IPS-20b (cell line): ENCODE results near the gene PLEKHA5.
"Not testable (repeated sequence)": the region's sequence is repeated elsewhere in the genome, so short reads cannot be mapped to it uniquely, and the experiment has no call there.

Source experiments
- H3K27ac ChIP-seq: one replicate; pipeline ENCODE4 v1.5.1; 2013; ENCODE audit warnings: low read length
- H3K27me3 ChIP-seq: 2 replicates; pipeline ENCODE4 v1.6.1; 2013; ENCODE audit warnings: mild to moderate bottlenecking, low read length, inconsistent platforms; ENCODE audit not compliant: insufficient read depth
- H3K36me3 ChIP-seq: 2 replicates; pipeline ENCODE4 v1.6.1; 2013; ENCODE audit warnings: low read depth, mild to moderate bottlenecking, inconsistent platforms, low read length, moderate library complexity; ENCODE audit not compliant: insufficient read depth
- H3K4me1 ChIP-seq: 2 replicates; pipeline ENCODE4 v1.6.1; 2013; ENCODE audit warnings: mild to moderate bottlenecking, control low read depth, inconsistent platforms, low read length, moderate library complexity; ENCODE audit not compliant: insufficient read depth
- H3K4me3 ChIP-seq: 2 replicates; pipeline ENCODE4 v1.5.1; 2013; ENCODE audit warnings: mild to moderate bottlenecking, low read length, inconsistent platforms
- H3K9ac ChIP-seq: 2 replicates; pipeline ENCODE4 v1.6.1; 2013; ENCODE audit warnings: low read depth, mild to moderate bottlenecking, inconsistent platforms, low read length, moderate library complexity
- H3K9me3 ChIP-seq: 2 replicates; pipeline ENCODE4 v1.6.1; 2013; ENCODE audit warnings: mild to moderate bottlenecking, low read depth, low read length, inconsistent platforms; ENCODE audit not compliant: insufficient read depth

PLEKHA5 gene, protein sequence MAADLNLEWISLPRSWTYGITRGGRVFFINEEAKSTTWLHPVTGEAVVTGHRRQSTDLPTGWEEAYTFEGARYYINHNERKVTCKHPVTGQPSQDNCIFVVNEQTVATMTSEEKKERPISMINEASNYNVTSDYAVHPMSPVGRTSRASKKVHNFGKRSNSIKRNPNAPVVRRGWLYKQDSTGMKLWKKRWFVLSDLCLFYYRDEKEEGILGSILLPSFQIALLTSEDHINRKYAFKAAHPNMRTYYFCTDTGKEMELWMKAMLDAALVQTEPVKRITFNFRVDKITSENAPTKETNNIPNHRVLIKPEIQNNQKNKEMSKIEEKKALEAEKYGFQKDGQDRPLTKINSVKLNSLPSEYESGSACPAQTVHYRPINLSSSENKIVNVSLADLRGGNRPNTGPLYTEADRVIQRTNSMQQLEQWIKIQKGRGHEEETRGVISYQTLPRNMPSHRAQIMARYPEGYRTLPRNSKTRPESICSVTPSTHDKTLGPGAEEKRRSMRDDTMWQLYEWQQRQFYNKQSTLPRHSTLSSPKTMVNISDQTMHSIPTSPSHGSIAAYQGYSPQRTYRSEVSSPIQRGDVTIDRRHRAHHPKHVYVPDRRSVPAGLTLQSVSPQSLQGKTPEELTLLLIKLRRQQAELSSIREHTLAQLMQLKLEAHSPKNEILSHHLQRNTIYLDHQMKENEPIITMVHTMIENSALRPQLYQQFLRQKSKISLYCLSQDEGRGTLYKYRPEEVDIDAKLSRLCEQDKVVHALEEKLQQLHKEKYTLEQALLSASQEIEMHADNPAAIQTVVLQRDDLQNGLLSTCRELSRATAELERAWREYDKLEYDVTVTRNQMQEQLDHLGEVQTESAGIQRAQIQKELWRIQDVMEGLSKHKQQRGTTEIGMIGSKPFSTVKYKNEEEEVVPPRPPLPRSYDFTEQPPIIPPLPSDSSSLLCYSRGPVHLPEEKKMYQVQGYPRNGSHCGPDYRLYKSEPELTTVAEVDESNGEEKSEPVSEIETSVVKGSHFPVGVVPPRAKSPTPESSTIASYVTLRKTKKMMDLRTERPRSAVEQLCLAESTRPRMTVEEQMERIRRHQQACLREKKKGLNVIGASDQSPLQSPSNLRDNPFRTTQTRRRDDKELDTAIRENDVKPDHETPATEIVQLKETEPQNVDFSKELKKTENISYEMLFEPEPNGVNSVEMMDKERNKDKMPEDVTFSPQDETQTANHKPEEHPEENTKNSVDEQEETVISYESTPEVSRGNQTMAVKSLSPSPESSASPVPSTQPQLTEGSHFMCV

GRCh38 chr12:19129486-19130223 is at the start of gene PLEKHA5:
Gene PLEKHA5 (plus strand): TSS chr12:19129733. CDS start chr12:19129800, 67 bp downstream.
- peak within 1 kb of the TSS; percentile 93 for H3K27ac ChIP-seq
- H3K27me3 ChIP-seq: no peaks in the 10 kb centered on the region
- H3K9ac ChIP-seq: peak within 1 kb of the TSS; percentile 93
- peaks cover 27% of the 10 kb centered on the region for H3K36me3 ChIP-seq
- peak within 1 kb of the TSS; percentile 96 for H3K4me3 ChIP-seq
- H3K4me1 ChIP-seq: peaks cover 23% of the 10 kb centered on the region; the same call in 1 of the 2 replicates
- H3K9me3 ChIP-seq: peaks cover 20% of the 10 kb centered on the region

DNA sequence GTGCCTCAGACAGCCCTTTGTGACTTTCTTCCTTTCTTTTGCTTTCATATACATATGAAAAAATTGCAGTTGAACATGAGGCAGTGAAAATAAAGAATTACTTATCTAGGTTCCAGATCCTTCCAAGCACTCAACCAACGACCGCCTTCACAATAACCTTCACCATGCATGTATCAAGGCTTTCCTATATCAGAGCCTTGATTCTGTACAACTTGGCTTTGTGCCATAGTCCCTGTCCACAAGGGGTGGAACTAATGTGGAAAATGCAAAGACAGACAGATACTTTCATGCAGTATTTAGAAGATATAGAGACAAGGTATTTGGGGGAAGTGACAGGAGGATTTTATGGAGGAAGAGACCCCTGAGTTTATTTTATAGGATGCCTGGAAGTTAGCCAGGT is 48.6 kb upstream of the PLEKHA5 start:
- no peak overlapping the region for H3K9ac ChIP-seq

DNA sequence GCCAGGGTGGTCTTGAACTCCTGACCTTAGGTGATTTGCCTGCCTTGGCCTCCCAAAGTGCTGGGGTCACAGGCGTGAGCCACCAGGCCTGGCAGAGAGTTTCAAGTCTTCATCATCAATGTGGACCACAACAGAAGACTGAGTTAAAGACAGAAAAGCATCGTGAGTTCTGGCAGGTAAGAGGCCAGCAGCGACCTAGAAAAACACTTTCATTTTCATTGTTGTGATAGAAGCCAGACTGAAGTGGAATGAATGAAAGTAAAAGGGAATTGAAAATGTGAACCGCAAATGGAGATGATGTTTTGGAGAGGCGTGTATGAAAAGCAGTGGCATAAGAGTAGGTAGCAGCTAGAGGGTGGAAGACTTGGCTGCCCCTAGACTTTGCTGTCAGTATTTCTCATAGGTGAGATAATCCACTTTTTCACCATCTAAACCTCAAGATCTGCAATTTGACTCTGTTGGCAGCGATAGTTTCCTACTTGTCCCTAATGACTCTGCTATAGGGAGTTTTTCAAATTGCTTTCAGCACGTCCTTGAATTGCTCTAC is 47.1 kb upstream of the PLEKHA5 start:
- H3K36me3 ChIP-seq: no peaks in the 10 kb centered on the region
- H3K9me3 ChIP-seq: no peaks in the 10 kb centered on the region
- no peak overlapping the region for H3K4me3 ChIP-seq
- H3K27ac ChIP-seq: no peak overlapping the region
- no peaks in the 10 kb centered on the region for H3K4me1 ChIP-seq
- H3K27me3 ChIP-seq: no peaks in the 10 kb centered on the region
- no peak overlapping the region for H3K9ac ChIP-seq

More for the DNA sequence above, 48.6 kb upstream of the PLEKHA5 start:
- Histone ChIP-seq H3K27ac (no peak overlapping the region), H3K27me3 (no peaks in the 10 kb centered on the region), H3K4me1 (no peaks in the 10 kb centered on the region), H3K4me3 (no peak overlapping the region), H3K36me3 (no peaks in the 10 kb centered on the region), H3K9me3 (no peaks in the 10 kb centered on the region)

DNA sequence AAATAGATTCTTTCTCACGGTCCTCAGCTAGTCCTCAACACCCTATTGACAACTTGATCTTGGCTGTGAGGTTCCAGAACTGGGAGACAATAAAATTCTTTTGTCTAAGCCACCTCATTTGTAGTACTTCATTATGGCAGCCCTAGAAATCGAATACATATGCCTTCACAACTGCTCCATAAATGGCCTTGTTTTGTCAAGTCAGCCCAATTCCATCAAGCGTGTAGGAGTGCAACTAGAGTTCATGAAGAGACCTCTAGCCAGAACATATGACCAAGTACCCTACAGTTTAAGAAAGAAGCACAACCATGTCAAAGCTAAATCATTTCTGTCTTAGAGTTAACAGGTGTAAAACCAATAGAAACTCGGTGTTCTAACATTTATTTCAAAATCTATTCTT is 45.0 kb upstream of the PLEKHA5 start:
- no peaks in the 10 kb centered on the region for H3K9me3 ChIP-seq
- no peaks in the 10 kb centered on the region for H3K27me3 ChIP-seq
- H3K4me3 ChIP-seq: no peak overlapping the region

GRCh38 chr12:19085090-19085489 is 44.4 kb upstream of the PLEKHA5 start:
- Histone ChIP-seq H3K9me3 (no peaks in the 10 kb centered on the region), H3K4me1 (no peaks in the 10 kb centered on the region), H3K27ac (no peak overlapping the region), H3K4me3 (no peak overlapping the region), H3K9ac (no peak overlapping the region), H3K36me3 (no peaks in the 10 kb centered on the region), H3K27me3 (no peaks in the 10 kb centered on the region)

More for the DNA sequence above, 45.0 kb upstream of the PLEKHA5 start:
- no peak overlapping the region for H3K9ac ChIP-seq
- no peaks in the 10 kb centered on the region for H3K36me3 ChIP-seq
- H3K4me1 ChIP-seq: no peaks in the 10 kb centered on the region
- no peak overlapping the region for H3K27ac ChIP-seq

GRCh38 chr12:19088606-19089005 is 40.9 kb upstream of the PLEKHA5 start:
- no peaks in the 10 kb centered on the region for H3K9me3 ChIP-seq
- no peaks in the 10 kb centered on the region for H3K4me1 ChIP-seq
- H3K9ac ChIP-seq: no peak overlapping the region
- H3K4me3 ChIP-seq: no peak overlapping the region
- no peaks in the 10 kb centered on the region for H3K27me3 ChIP-seq
- H3K36me3 ChIP-seq: no peaks in the 10 kb centered on the region
- no peak overlapping the region for H3K27ac ChIP-seq

DNA sequence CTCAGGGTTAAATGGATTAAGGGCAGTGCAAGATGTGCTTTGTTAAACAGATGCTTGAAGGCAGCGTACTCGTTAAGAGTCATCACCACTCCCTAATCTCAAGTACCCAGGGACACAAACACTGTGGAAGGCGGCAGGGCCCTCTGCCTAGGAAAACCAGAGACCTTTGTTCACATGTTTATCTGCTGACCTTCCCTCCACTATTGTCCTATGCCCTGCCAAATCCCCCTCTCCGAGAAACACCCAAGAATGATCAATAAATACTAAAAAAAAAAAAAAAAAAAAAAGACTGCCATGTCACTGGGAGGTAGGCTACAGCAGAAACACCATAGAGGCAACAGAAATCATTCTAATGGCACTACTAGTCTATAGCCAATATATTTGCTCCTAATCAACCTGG is 37.1 kb upstream of the PLEKHA5 start:
- not testable (repeated sequence) for H3K27me3 ChIP-seq, H3K27ac ChIP-seq, H3K9ac ChIP-seq, H3K4me3 ChIP-seq, H3K36me3 ChIP-seq, H3K9me3 ChIP-seq, H3K4me1 ChIP-seq

DNA sequence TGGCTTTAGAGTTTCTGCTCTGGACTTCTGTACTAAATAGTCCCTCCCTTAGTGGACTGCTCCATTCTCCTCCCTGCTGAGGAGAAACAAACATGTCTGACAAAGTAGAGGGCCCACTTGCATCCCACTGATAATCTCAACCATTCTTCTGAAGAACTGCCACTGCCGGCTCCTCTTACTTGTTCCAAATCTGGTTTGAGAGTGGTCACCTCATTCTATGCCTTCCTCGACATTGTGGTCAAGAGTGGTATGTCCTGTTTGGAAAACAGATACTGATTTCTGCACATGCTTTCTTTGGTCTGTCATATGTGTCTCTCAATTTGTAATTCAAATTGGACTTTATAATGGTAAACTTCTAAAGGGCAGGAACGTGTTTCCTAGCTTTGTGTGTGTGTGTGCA is 36.3 kb upstream of the PLEKHA5 start:
- Histone ChIP-seq H3K27me3 (no peaks in the 10 kb centered on the region), H3K9ac (no peak overlapping the region), H3K4me3 (no peak overlapping the region), H3K36me3 (no peaks in the 10 kb centered on the region), H3K9me3 (no peaks in the 10 kb centered on the region), H3K27ac (no peak overlapping the region), H3K4me1 (no peaks in the 10 kb centered on the region)

DNA sequence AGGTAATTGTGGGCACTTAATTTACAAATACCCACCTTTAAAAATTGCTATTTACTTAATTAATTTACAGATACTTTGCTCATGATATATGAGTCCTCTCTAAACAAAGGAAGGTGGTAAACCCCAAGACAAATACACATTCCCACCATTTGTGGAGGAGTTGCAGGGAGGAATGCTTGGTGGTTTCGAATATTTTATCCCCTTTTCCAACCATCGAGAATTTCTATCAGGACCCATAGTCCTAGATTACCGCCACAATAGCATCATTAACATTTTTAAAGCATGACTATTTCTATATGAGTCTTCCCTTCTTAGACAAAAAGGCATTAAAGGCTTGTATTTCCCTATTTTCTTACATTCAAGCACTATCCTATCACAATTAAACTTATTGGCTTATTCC is 34.2 kb upstream of the PLEKHA5 start:
- no peaks in the 10 kb centered on the region for H3K4me1 ChIP-seq
- H3K9ac ChIP-seq: no peak overlapping the region
- no peak overlapping the region for H3K27ac ChIP-seq
- no peak overlapping the region for H3K4me3 ChIP-seq
- no peaks in the 10 kb centered on the region for H3K36me3 ChIP-seq
- no peaks in the 10 kb centered on the region for H3K27me3 ChIP-seq
- no peaks in the 10 kb centered on the region for H3K9me3 ChIP-seq

GRCh38 chr12:19095756-19096480 is 33.6 kb upstream of the PLEKHA5 start:
- Histone ChIP-seq H3K27ac (no peak overlapping the region), H3K4me1 (no peaks in the 10 kb centered on the region), H3K9ac (no peak overlapping the region), H3K9me3 (no peaks in the 10 kb centered on the region), H3K4me3 (no peak overlapping the region), H3K36me3 (no peaks in the 10 kb centered on the region), H3K27me3 (no peaks in the 10 kb centered on the region)
